K562 (cell line): Measurements from ENCODE around the gene EMD.

ENCODE experiments used
- CHD2 ChIP-seq: IDR thresholded peaks from 2 replicates; pipeline ENCODE4 v1.6.1; 2011; ENCODE audit warnings: low read depth, low read length
- CHD4 ChIP-seq: fragments of 200-600 bp; sonication (generic); IDR thresholded peaks from 3 replicates; pipeline ENCODE4 v1.6.1; 2012; ENCODE audit warnings: low read depth, mild to moderate bottlenecking, mixed read lengths, low read length, inconsistent platforms; ENCODE audit not compliant: insufficient read depth, insufficient replicate concordance, poor library complexity, severe bottlenecking
- EP300 ChIP-seq: IDR thresholded peaks from 2 replicates; pipeline ENCODE4 v1.6.1; 2012; ENCODE audit warnings: low read length, improper control_type of control experiment
- MED1 ChIP-seq: sonication (generic); formaldehyde crosslinking; IDR thresholded peaks from 2 replicates; pipeline ENCODE4 v1.8.1; 2023; ENCODE audit warnings: missing genetic modification reagents, borderline replicate concordance
- NCOA6 ChIP-seq: fragments of 450-650 bp; IDR thresholded peaks from 2 replicates; pipeline ENCODE4 v1.6.1; 2017; ENCODE audit warnings: mild to moderate bottlenecking
- XRCC5 ChIP-seq: fragments of 200-400 bp; formaldehyde crosslinking; IDR thresholded peaks from 2 replicates; pipeline ENCODE4 v1.6.1; 2017; ENCODE audit warnings: low read depth, mild to moderate bottlenecking, low read length
- TF ChIP-seq, protein P1 (sequence below): sonication (generic); formaldehyde crosslinking; IDR thresholded peaks from 2 replicates; pipeline ENCODE4 v1.5.0; 2020; ENCODE audit warnings: missing genetic modification reagents

DNA sequence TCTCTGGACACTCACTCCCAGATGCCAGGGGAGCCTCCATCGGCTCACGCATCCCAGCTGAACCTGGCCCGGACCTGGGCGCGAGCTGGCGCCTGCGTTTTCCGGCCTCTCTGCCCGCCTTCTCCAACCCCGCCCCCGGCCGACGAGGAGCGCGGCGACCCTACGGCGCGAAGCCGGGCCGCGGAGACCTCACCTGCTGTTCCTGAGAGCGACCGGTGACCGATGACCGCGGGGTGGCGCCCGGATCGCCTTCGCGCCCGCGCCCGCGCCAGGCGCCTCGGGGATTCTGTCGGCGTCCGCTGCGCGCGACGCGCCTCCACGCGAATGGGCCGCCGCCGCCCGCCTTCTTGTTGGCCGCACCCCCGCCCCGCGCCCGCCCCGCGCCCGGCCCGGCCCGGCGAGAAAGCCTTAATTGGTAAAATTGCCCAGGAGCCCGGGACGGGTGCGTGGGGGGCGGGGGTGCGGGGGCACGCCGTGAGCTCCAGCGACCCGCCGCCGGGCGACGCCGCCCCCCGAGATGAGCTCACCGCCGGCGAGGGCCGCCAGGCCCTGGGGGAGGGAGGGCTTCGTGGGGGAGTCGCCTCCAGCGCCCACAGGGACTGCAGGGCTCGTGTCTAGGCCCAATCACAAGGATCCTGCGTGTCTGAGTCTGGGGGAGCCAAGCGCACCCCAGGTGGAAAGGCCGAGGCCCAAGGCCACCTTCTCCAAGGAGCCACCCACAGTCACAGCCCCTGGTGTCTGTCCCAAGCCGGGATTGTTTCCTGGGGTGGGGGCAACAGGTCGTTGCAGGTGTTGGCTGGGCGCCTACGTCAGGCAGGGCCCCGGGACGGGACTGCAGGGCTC, 4.6 kb upstream of the EMD start, which contains the start of gene FLNA:
- TF ChIP-seq CHD2 (no peak), EP300 (no peak), CHD4 (no peak), MED1 (CRISPR knock-in tag) (no peak), XRCC5 (no peak), NCOA6 (no peak)
- TF ChIP-seq, protein P1, sequence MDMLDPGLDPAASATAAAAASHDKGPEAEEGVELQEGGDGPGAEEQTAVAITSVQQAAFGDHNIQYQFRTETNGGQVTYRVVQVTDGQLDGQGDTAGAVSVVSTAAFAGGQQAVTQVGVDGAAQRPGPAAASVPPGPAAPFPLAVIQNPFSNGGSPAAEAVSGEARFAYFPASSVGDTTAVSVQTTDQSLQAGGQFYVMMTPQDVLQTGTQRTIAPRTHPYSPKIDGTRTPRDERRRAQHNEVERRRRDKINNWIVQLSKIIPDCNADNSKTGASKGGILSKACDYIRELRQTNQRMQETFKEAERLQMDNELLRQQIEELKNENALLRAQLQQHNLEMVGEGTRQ (CRISPR knock-in tag): no peak
